ENCODE data around the gene MOSMO.
"Not testable (repeated sequence)": the region's sequence is repeated elsewhere in the genome, so short reads cannot be mapped to it uniquely, and the experiment has no call there.

MOSMO gene

DNA sequence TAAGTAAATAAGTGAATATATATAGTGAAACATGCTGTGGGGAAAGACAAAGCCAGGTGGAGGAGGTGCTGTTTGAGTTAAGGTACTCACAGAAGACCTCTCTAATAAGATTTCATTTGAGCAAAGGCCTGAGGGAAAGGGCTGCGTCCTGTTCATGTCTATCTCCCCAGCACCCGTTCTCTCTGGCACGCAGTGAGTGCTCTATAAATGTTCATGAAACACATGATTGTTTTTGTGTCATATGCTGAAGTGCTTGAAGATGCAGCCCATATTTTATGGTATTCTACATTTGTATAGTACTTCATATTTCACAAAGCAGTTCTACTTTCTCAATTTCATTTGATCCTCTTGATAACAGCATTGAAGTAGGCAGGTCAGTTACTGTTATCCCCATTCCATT is 85.4 kb downstream of the MOSMO start:
- DNase-seq (ENCODE audit: low spot score): no peak

DNA sequence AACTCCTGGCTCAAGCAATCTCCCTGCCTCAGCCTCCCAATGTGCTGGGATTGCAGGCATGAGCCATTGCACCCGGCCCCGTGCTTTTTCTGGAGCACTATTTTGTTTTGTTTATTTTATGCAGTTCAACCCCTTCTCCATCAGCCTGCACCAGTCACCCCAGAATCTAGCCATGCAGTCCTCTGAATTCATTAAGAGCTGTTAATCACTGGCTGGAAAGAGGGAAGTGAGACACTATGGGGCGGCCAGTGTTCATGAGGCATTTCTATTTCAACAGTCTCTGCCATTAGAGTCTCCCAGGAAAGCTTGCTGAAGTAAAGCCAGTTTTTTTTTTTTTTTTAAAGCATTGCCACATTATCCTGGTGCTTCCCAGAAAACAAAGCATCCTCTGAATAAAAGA is 86.1 kb downstream of the MOSMO start:
- no peak for DNase-seq (ENCODE audit: low spot score)

DNA sequence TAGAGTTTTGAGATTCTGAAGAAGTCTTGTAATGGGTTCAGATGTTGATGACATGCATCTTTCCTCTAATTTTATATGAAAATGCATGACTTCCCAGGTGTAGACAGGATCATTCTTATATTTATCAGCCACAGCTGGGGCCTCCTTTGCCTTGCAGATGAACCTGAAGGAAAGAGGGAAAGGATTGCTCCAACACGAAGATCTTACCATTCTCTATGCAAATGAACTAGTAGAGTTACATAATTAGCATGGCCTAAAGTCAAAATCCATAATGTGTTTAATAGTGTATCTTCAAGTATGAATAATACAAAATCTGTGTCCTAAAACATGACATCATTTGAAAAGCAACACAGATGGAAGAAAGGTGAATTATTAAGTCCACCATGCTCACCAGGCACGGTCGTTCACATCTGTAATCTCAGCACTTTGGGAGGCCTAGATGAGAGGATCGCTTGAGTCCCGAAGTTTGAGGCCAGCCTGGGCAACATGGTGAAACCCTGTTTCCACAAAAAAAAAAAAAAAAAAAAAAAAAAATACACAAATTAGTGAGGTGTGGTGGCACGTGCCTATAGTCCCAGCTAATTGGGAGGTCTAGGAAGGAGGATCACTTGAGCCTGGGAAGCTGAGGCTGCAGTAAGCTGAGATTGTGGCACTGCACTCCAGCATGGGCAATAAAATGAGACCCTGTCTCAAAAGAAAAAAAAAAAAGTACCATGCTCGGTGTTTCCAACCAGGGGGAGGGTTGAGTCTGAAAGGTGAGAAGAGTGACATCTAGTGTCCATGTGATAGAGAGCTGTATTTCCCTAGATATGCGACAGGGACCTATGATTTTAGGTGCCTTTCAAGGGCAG is 90.7 kb downstream of the MOSMO start:
- DNase-seq (ENCODE audit: low spot score): peak; percentile 47

DNA sequence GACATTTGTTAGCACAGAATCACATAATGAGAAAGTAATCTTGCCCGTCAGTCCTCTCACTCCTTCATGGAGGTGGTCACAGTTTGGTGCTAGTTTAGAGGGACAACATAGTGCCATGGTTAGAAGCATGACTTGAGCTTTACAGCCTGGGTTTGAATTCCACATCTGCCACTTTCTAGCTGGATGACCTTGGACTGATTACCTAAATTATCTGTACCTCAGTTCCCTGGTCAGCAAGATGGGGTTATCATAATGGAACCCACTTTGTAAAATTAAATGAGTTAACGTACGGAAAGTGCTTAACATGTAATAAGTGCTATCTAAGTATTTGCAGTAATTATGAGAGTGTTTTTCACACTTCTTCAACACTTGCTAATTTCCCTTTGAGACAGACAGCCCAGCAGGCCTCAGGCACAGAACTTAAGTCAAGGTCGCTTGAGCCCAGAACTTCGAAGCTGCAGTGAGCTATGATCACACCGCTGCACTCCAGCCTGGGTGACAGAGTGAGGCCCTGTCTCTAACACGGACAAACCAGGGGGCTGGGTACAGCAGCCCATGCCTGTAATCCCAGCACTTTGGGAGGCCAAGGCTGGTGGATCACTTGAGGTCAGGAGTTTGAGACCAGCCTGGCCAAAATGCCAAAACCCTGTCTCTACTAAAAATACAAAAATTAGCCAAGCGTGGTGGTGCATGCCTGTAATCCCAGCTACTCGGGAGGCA is 91.5 kb downstream of the MOSMO start:
- DNase-seq (ENCODE audit: low spot score): no peak

DNA sequence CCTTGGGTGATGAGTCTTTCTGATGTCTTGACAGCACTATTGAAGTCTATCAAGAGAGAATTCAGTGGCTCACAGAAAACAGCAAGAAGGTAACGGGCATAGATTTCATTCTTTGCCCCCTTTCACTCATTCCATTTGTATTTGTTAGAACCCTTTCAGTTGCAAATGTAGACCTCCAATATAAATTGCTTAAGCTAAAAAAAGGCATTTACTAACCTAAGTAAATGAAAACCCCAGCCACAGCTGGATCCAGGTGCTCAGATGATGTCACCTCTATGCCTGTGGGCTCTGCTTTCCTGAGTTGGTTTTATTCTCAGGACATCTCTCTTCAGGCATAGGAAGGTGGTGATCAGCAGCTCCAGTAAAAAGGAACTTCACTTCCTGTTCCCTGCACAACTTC is 95.5 kb downstream of the MOSMO start:
- no peak for DNase-seq (ENCODE audit: low spot score)

DNA sequence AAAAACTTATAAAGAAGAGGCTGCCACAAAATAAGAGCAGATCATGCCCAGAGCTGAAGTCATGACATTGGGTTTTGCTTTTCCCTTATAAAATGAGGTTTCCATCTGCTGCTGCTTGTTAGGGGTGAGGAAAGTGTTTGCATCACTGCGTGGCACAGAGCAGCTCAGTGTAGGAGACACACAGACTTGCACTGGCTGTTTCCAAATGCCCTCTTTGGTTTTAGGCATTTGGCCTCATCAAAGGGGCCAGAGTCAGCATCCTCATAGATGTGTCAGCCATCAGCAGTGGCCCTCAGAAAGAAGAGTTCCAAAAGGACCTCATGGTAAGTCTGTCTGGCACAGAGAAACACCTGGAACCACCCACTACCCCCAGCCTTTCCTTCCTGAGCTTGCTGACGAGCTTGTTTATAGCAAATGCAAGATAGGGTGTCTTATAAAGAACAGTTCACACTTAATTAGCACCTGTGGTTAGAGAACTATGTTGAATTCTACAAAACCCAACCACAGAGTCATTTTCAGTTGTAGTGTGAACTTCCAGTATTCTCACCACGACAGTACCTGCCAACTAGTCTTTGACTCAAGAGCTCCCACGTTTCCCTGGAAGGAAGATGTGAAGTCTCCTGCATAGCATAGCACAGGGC is 101.5 kb downstream of the MOSMO start:
- no peak for DNase-seq (ENCODE audit: low spot score)

DNA sequence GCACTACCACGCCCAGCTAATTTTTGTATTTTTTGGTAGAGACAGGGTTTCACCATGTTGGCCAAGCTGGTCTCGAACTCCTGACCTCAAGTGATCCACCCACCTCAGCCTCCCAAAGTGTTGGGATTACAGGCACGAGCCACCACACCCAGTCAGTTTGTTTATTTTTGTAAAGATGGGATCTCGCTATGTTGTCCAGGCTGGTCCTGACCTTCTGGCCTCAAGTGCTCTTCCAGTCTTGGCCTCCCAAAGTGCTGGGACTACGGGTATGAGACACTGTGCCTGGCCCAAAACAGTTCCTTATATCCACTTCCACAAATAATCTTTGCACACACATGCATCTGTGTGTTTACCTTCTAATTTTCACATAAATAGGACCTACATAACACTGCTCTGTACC is 103.7 kb downstream of the MOSMO start:
- DNase-seq (ENCODE audit: low spot score): not testable (repeated sequence)

DNA sequence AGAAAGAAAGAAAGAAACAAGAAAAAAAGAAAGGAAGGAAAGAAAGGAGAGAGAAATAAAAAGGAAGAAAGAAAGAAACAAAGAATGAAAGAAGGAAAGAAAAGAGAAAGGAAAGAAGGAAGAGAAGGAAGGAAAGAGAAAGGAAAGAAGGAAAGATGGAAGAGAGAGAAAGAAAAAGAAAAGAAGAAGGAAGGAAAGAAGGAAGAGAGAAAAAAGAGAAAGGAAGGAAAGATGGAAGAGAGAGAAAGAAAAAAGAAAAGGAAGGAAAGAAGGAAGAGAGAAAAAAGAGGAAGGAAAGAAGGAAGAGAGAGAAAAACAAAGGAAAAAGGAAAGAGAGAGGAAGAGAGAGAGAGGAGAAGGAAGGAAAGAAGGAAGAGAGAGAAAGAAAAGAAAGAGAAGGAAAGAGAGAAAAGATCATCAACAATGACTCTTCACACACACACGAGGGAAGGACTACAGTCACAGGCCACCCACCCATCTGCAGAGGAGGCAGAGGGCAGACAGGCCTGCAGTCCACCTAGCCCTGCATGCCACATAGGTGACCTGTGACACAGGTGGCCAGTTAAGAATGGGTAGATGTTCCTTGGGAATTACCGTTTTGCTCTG is 108.3 kb downstream of the MOSMO start:
- DNase-seq (ENCODE audit: low spot score): no peak

DNA sequence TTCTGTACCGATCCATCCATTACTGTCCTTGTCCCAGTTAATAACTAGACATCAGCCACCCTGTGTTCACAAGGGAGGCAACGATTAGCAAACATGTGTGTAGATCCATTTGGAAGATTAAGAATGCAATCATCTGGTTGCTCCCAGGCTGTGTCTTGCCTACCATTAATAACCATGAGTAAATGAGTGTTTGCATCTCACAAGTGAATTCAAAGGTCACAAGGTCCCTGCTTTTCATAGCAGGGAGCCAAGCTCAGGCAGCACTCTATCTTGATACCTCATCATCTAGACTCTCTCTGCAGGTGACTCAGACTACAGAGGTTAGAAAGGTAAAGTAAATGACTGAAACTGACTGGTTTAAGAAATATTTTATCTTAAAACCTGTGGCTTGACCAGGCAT is 109.7 kb downstream of the MOSMO start:
- DNase-seq (ENCODE audit: low spot score): no peak

DNA sequence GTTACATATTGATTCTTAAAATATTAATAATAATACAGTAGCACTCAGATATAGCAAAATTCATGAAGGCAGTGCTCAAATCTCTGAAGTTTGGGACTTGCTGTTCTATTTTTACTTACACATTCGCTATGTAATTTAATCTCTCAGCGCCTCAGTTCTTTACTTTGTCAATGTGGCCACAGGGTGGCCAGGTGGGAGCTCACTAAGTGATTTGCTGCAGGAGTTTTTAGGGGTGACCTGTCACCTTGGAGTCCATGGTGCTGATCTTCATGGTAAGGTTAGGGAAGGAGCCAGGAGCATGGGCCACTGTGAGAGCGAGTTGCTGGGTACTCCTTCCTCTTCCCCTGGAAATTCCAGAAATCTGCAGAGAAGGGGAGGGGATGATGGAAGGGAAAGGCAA is 112.5 kb downstream of the MOSMO start:
- DNase-seq (ENCODE audit: low spot score): no peak

DNA sequence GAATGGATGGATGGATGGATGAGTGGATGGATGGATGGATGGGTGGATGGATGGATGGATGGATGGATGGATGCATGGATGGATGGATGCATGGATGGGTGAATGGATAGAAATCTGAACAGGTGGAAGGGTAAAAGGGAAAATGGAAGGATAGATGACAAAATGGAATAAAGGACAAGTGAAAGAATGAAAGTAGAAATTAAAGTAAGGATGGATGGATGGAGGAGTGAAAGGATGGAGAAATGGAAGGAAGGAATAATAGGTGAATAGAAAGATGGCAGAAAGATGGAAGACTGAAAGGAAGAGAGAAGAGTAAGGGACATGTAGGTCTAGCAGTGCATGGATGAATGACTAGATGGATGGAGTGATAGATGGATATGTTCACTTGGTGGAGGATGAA is 114.3 kb downstream of the MOSMO start:
- DNase-seq (ENCODE audit: low spot score): no peak

DNA sequence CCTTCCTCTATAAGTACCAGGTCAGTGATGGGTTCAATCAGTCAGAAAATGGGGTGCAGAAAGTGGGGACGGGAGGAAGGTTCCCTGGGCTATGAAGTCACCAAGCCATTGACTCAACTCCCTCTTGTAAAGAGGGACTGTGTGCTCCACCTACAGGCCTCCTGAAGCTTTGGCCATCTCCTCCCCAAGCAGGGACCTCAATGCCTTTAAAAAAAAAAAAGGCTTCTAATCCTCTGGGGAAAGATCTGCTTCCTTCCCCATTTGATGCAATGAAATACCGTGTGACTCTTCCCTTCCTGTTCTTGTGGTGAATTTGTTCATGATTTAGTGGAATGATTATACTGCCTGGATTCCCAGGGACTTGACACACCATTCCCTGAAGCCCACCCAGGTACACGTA is 115.2 kb downstream of the MOSMO start:
- no peak for DNase-seq (ENCODE audit: low spot score)

DNA sequence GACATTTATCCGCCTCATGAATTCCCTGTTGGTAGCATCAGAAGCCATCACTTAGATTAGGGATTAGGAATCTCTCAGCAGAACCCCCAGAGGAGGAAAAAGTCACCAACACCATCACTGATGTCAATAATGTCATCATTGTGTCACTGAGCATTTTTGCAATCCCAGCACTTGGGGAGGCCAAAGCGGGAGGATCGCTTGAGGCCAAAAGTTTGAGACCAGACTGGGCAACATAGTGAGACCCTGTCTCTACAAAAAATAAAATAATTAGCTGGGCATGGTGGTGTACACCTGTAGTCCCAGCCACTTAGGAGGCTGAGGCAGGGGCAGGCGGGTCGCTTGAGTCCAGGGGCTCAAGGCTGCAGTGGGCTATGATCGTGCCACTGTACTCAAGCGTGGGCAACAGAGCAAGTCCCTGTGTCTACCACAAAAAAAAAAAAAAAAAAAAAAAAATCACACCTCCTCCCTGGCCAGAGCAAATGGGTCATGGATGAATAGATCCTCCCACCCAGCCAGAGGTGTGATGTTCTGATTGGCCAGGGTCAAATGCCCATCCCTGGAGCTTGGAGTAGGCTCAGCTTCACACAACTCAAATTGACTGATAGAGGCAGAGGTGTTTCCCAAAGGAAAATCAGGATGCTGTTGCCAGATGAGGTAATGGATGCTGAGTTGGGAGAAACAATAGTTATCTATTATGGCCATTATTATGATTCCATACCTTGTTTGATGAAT is 116.0 kb downstream of the MOSMO start:
- DNase-seq (ENCODE audit: low spot score): no peak

DNA sequence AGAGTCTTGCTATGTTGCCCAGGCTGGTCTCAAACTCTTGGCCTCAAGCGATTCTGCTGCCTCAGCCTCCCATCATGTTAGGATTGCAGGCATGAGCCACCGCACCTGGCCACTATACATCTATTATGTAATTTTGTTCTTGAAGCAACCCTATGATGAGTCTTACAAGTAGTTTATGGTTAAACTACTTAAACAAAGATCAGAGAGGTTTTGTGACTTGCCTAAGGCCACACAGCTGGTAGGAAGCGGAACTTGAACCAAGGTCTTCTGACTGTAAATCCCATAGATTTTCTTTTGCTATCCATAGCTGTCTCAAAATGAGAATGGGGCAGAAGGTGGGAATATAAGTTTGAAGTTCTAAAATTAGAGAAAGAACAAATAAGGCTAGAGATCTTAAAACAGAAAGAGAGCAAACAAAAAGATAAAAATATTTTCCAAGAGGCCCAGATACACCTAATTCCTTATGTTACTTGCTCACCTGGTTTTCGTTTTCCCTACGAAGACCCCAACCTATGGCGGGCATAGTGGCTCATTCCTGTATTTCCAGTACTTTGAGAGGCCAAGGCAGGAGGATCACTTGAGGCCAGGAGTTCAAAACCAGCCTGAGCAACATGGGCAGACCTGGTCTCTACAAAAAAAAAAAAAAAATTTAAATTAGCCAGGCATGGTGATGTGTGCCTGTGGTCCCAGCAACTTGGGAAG is 116.8 kb downstream of the MOSMO start:
- DNase-seq (ENCODE audit: low spot score): no peak

DNA sequence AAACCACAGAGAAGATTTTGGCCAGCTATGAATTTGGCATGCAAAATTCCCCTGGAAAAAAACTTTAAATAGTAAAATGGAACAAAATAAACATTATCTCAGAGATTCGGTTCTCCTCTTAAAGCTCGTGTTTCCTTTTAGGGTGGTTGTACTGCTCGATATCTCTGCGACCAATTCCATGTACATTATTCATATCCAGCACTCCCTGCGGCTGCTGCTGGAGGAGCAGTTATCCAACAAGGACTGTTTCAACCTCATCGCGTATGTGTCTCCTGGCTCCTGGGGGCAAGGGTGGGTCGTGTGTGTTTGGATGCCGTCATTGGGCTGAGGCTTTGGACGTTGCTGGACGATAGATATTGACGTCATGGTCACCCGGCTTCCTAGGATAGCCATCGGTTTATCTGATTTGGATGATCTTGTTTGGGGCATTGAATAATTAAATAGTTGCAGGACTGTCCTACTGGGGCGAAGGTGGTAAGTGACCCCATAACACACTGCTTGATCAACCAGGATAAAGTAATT is 118.2 kb downstream of the MOSMO start:
- DNase-seq (ENCODE audit: low spot score): no peak

DNA sequence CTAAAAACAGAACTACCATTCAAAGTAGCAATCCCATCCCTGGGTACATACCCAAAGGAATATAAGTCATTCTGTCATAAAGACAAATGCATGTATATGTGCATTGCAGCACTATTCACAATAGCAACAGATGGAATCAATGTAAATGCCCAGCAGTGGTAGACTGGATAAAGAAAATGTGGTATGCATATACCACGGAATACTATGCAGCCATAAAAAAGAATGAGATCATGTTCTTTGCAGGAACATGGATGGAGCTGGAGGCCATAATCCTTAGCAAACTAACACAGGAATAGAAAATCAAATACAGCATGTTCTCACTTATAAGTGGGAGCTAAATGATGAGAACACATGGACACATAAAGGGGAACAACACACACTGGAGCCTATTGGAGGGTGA is 120.6 kb downstream of the MOSMO start:
- DNase-seq (ENCODE audit: low spot score): not testable (repeated sequence)

DNA sequence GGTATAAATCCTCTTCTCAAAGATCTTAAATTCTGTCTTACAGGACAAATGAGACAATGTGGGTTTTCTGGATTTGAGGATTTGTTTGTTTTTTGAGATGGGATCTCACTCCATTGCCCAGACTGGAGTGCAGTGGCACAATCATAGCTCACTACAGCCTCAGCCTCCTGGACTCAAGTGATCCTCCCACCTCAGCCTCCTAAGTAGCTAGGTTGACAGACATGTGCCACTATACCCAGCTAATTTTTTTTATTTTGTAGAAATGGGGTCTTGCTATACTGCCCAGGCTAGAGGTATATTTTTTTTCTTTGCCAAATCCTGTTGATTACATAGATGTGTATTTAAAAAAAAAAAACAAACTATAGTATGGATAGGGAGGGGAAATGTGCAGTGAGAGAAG is 122.6 kb downstream of the MOSMO start:
- no peak for DNase-seq (ENCODE audit: low spot score)

DNA sequence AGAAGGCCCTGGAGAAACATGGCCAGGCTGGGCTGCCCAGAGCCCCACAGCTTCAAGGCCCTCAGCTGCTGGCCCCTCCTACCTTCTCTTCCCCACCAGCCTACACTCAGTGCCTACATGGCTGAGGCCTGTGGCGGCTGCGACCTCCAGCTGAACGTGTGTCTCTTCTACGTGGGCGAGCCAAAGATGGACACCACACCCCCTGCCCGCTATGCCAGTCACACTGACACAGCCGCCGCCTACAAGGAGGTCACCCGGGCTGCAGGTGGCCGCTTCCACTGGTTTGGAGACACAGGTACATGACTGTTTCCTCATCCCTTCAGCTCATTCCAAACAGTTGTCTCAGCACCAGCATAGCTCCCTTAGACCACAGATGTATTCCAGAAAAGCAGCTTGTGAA is 124.9 kb downstream of the MOSMO start:
- no peak for DNase-seq (ENCODE audit: low spot score)

Measured in AG08396 (cell line).